NCI-H2227 (cell line): Measurements from ENCODE around the gene CNTN2.

Source experiments
- DNase-seq: peaks from one replicate; lab custom pipeline; 2025; ENCODE audit not compliant: unreplicated experiment; lab: John Stamatoyannopoulos, UW

Gene CNTN2

GRCh38 chr1:205121660-205122488 lies 78.9 kb downstream of the CNTN2 start, which contains the start of gene RBBP5:
TSS of gene RBBP5 (minus strand) at chr1:205121978. CDS start at chr1:205121873, 105 bp downstream.
- DNase-seq = peak; percentile 98

- no peak for DNase-seq
Observed at GRCh38 chr1:205122489-205122882, 79.5 kb downstream of the CNTN2 start.

- DNase-seq = no peak
Observed at GRCh38 chr1:205124726-205125125, 81.7 kb downstream of the CNTN2 start.

GRCh38 chr1:205127646-205128045 lies 84.6 kb downstream of the CNTN2 start:
- no peak for DNase-seq
